GM23338 (cell line): Measurements from ENCODE around the gene AGFG2.

ENCODE experiments used
- CTCF ChIP-seq, 2 experiments: fragments of 200-600 bp in 1 of 2; sonication (generic) in 1 of 2; conservative IDR thresholded peaks; 2 replicates each; pipeline versions ENCODE4 v1.5.1 to v1.6.1; 2016 to 2017; ENCODE audit warnings: antibody characterized with exemption in 2 of 2, low read depth in 2 of 2, mild to moderate bottlenecking in 2 of 2, moderate library complexity in 1 of 2
- NANOG ChIP-seq: IDR thresholded peaks from 2 replicates; pipeline ENCODE4 v1.6.1; 2016; ENCODE audit warnings: antibody characterized with exemption, borderline replicate concordance
- TF ChIP-seq, protein P1 (sequence below): IDR thresholded peaks from one replicate; pipeline ENCODE4 v1.6.1; 2018; ENCODE audit warnings: antibody characterized with exemption; ENCODE audit not compliant: unreplicated experiment

DNA sequence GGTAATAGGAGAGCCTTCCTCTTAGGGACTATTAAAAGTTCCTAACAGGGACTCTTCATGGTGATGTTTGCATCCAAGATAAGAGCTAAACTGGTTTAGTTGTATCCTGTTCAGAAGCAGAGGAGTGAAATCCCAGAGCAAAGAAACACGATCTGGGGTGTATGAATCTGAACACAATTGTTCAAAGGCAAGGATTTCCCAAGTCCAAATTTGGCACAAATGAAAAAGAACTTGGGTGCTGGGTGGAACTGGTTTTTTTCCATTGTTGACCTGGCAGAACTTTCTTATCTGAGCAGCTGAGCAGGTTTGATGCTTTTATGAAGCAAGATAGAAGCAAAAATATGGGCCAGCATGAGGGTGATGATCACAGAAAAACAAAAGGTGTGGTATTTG, 6.0 kb downstream of the AGFG2 start:
- TF ChIP-seq CTCF (conservative IDR thresholded peaks at IDR 0.05; ENCODE audit: low read depth in 2 of 2): no peak
- TF ChIP-seq, protein P1, sequence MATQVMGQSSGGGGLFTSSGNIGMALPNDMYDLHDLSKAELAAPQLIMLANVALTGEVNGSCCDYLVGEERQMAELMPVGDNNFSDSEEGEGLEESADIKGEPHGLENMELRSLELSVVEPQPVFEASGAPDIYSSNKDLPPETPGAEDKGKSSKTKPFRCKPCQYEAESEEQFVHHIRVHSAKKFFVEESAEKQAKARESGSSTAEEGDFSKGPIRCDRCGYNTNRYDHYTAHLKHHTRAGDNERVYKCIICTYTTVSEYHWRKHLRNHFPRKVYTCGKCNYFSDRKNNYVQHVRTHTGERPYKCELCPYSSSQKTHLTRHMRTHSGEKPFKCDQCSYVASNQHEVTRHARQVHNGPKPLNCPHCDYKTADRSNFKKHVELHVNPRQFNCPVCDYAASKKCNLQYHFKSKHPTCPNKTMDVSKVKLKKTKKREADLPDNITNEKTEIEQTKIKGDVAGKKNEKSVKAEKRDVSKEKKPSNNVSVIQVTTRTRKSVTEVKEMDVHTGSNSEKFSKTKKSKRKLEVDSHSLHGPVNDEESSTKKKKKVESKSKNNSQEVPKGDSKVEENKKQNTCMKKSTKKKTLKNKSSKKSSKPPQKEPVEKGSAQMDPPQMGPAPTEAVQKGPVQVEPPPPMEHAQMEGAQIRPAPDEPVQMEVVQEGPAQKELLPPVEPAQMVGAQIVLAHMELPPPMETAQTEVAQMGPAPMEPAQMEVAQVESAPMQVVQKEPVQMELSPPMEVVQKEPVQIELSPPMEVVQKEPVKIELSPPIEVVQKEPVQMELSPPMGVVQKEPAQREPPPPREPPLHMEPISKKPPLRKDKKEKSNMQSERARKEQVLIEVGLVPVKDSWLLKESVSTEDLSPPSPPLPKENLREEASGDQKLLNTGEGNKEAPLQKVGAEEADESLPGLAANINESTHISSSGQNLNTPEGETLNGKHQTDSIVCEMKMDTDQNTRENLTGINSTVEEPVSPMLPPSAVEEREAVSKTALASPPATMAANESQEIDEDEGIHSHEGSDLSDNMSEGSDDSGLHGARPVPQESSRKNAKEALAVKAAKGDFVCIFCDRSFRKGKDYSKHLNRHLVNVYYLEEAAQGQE: no peak
- TF ChIP-seq NANOG: no peak
